ENCODE measurements around the gene SREBF1. TPM values are rescaled to one million over a fixed set of nuclear protein-coding genes. Genes with fewer than 3 reads are reported as not detected.
A peak's percentile ranks its signal among the peaks of the same experiment; 100 is the strongest.

The SREBF1 gene
- total RNA-seq, 1 donor from 2014 or later = 86.9 TPM

GRCh38 chr17:17776889-17777288 is 59.9 kb downstream of the SREBF1 start:
- TF ChIP-seq, protein P1, sequence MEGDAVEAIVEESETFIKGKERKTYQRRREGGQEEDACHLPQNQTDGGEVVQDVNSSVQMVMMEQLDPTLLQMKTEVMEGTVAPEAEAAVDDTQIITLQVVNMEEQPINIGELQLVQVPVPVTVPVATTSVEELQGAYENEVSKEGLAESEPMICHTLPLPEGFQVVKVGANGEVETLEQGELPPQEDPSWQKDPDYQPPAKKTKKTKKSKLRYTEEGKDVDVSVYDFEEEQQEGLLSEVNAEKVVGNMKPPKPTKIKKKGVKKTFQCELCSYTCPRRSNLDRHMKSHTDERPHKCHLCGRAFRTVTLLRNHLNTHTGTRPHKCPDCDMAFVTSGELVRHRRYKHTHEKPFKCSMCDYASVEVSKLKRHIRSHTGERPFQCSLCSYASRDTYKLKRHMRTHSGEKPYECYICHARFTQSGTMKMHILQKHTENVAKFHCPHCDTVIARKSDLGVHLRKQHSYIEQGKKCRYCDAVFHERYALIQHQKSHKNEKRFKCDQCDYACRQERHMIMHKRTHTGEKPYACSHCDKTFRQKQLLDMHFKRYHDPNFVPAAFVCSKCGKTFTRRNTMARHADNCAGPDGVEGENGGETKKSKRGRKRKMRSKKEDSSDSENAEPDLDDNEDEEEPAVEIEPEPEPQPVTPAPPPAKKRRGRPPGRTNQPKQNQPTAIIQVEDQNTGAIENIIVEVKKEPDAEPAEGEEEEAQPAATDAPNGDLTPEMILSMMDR (IDR thresholded peaks at IDR 0.05) = no peak
- H3K4me3 Mint-ChIP-seq (ENCODE audit: unreplicated experiment) = no peak overlapping the region
- H3K36me3 Mint-ChIP-seq (ENCODE audit: unreplicated experiment) = no peaks in the 10 kb centered on the region
- H3K27ac Mint-ChIP-seq (ENCODE audit: unreplicated experiment) = no peak overlapping the region
- no peaks in the 10 kb centered on the region for H3K9me3 Mint-ChIP-seq (ENCODE audit: unreplicated experiment)
- no peak for DNase-seq (ENCODE audit: extremely low spot score, unreplicated experiment)
- H3K4me1 Mint-ChIP-seq (ENCODE audit: unreplicated experiment) = peaks cover 40% of the 10 kb centered on the region
- H3K27me3 Mint-ChIP-seq (ENCODE audit: unreplicated experiment) = no peaks in the 10 kb centered on the region

- no peaks in the 10 kb centered on the region for H3K36me3 Mint-ChIP-seq (ENCODE audit: unreplicated experiment)
- H3K27me3 Mint-ChIP-seq (ENCODE audit: unreplicated experiment) = no peaks in the 10 kb centered on the region
- TF ChIP-seq, protein P1 (IDR thresholded peaks at IDR 0.05) = peak; percentile 37
- H3K4me1 Mint-ChIP-seq (ENCODE audit: unreplicated experiment) = peaks cover 40% of the 10 kb centered on the region
- H3K9me3 Mint-ChIP-seq (ENCODE audit: unreplicated experiment) = no peaks in the 10 kb centered on the region
- no peak for DNase-seq (ENCODE audit: extremely low spot score, unreplicated experiment)
- H3K27ac Mint-ChIP-seq (ENCODE audit: unreplicated experiment) = no peak overlapping the region
- H3K4me3 Mint-ChIP-seq (ENCODE audit: unreplicated experiment) = no peak overlapping the region
Measured at GRCh38 chr17:17774009-17774881, 62.5 kb downstream of the SREBF1 start.

DNA sequence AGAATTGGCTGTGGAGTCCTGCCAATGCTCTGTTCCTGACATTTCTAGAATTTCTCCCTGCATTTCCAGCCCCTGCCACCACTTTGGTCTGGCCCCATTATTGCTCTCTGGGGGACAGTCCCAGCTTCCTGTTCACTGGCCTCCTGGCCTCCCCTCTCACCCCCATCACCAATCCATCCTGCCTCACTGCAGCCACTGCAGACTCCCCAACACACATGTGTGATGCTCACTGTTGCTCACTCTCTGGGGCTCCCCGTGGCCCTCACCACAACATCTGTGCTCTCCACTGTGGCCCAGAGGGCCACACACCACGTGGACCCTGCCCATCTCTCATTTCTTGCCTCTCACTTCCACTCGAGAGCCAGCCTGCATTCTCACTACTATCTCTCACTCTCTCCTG is 64.6 kb downstream of the SREBF1 start:
- TF ChIP-seq, protein P1 (IDR thresholded peaks at IDR 0.05) = no peak
- Mint-ChIP-seq H3K27me3 (ENCODE audit: unreplicated experiment) (no peaks in the 10 kb centered on the region), H3K36me3 (ENCODE audit: unreplicated experiment) (peaks cover 2% of the 10 kb centered on the region), H3K4me1 (ENCODE audit: unreplicated experiment) (peaks cover 38% of the 10 kb centered on the region), H3K4me3 (ENCODE audit: unreplicated experiment) (no peak overlapping the region), H3K9me3 (ENCODE audit: unreplicated experiment) (no peaks in the 10 kb centered on the region), H3K27ac (ENCODE audit: unreplicated experiment) (no peak overlapping the region)
- no peak for DNase-seq (ENCODE audit: extremely low spot score, unreplicated experiment)

DNA sequence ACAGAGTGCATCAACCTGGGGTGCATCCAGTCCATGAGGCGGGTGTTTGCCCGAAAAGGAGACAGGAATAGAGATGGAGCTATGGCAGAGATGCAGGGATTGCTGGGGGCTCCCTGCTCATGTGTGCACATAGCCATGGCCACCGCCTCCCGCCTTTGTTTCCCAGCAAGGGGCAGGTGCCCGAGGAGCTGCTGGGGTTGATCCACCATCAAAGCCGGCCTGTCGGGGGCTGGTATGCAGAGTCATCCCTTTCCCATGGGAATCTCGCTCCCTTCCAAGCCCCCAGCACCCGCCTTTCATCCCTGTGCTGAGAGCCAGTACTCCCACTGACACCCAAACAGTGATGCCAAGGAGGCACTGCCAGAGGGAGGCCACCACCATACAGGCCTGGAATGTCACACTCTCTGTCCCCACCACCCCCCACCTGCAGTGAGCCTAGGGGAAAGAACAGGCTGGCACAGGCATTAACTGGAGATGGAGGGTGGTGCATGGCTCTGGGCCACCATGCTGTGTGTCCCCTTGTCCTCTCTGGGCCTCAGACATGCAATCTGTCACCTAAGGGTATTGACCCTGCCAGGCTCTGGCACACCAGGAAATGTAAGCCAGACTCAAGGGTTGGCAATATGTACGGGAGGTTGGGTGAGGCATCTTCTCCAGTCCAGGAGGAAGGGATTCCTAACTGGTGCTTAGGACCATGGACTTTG is 65.1 kb downstream of the SREBF1 start:
- Mint-ChIP-seq H3K4me3 (ENCODE audit: unreplicated experiment) (no peak overlapping the region), H3K4me1 (ENCODE audit: unreplicated experiment) (peaks cover 43% of the 10 kb centered on the region), H3K27ac (ENCODE audit: unreplicated experiment) (no peak overlapping the region), H3K27me3 (ENCODE audit: unreplicated experiment) (no peaks in the 10 kb centered on the region), H3K9me3 (ENCODE audit: unreplicated experiment) (no peaks in the 10 kb centered on the region), H3K36me3 (ENCODE audit: unreplicated experiment) (peaks cover 2% of the 10 kb centered on the region)
- TF ChIP-seq, protein P1 (IDR thresholded peaks at IDR 0.05) = no peak
- DNase-seq (ENCODE audit: extremely low spot score, unreplicated experiment) = no peak

GRCh38 chr17:17770632-17771044 is 66.1 kb downstream of the SREBF1 start:
- Mint-ChIP-seq H3K27ac (ENCODE audit: unreplicated experiment) (no peak overlapping the region), H3K4me1 (ENCODE audit: unreplicated experiment) (peaks cover 51% of the 10 kb centered on the region), H3K36me3 (ENCODE audit: unreplicated experiment) (peaks cover 2% of the 10 kb centered on the region), H3K27me3 (ENCODE audit: unreplicated experiment) (no peaks in the 10 kb centered on the region), H3K9me3 (ENCODE audit: unreplicated experiment) (no peaks in the 10 kb centered on the region), H3K4me3 (ENCODE audit: unreplicated experiment) (no peak overlapping the region)
- TF ChIP-seq, protein P1 (IDR thresholded peaks at IDR 0.05) = no peak
- no peak for DNase-seq (ENCODE audit: extremely low spot score, unreplicated experiment)

Data from osteocyte (in vitro differentiated cells).